Adrenal gland (tissue), 12 donors: Measurements from ENCODE around the gene RIPOR3. TPM values are rescaled to one million over a fixed set of nuclear protein-coding genes. Genes with fewer than 3 reads are reported as not detected.

Experiments
- DNase-seq, 7 donors: peaks; one replicate each; pipeline ENCODE4 v3.0.0-alpha.2; 2019 to 2020
- H3K27ac ChIP-seq, 5 donors: fragments of 200-600 bp; sonication (generic) in 4 of 5; 1 replicate in 3 of 5; 2 replicates in 2 of 5; pipeline versions ENCODE4 v1.5.1 to v1.8.0; 2016 to 2020; ENCODE audit warnings: mild to moderate bottlenecking in 1 of 5
- H3K27me3 ChIP-seq: fragments of 200-600 bp; 2 replicates; pipeline ENCODE4 v1.8.0; 2021
- H3K36me3 ChIP-seq, 2 donors: fragments of 200-600 bp; replicated peaks in 1 of 2; 1 replicate in 1 of 2; 2 replicates in 1 of 2; pipeline versions ENCODE4 v1.5.1 to v1.8.0; 2018 to 2022
- H3K4me1 ChIP-seq, 2 donors: fragments of 200-600 bp; replicated peaks in 1 of 2; 1 replicate in 1 of 2; 2 replicates in 1 of 2; pipeline versions ENCODE4 v1.5.1 to v1.8.0; 2018 to 2021
- H3K4me3 ChIP-seq, 4 donors: fragments of 200-600 bp; sonication (generic) in 3 of 4; one replicate each; pipeline ENCODE4 v1.5.1; 2016 to 2018
- H3K9me3 ChIP-seq, 3 donors: fragments of 200-600 bp; sonication (generic) in 1 of 3; replicated peaks in 1 of 3; 1 replicate in 2 of 3; 2 replicates in 1 of 3; pipeline versions ENCODE4 v1.5.1 to v1.8.0; 2016 to 2021
- CTCF ChIP-seq, 6 experiments: fragments of 450-650 bp in 4 of 6; fragments of 200-600 bp in 2 of 6; sonication (generic) in 1 of 6; IDR thresholded peaks; 1 replicate in 5 of 6; 2 replicates in 1 of 6; pipeline versions ENCODE4 v1.5.1 to v1.8.0; 2016 to 2021; ENCODE audit warnings: antibody characterized with exemption in 6 of 6, mild to moderate bottlenecking in 2 of 6, moderate library complexity in 1 of 6
- POLR2A ChIP-seq, 2 donors: fragments of 450-650 bp; IDR thresholded peaks; one replicate each; pipeline ENCODE4 v1.6.1; 2017; ENCODE audit warnings: antibody characterized with exemption in 2 of 2, mild to moderate bottlenecking in 2 of 2, moderate library complexity in 1 of 2
- WGBS, 4 donors: extraction: QIAGEN DNeasy Blood & Tissue Kit in 2 of 4; methylation state at CpG; one replicate each; pipeline versions ENCODE4 v1.1.5 to v1.1.7; 2013 to 2017; 5-methylcytosine and 5-hydroxymethylcytosine counted together
- intact Hi-C, 2 donors: fragments of 100-400 bp; cut with DNase I; formaldehyde crosslinking; loops; one replicate each; pipeline versions ENCODE4 v1.14.1 to v1.15.0; 2022 to 2023
- polyA plus RNA-seq, 3 donors: library from polyadenylated mRNA; stranded (reverse); fragments of 200-250 nt in 2 of 3; fragments of 350-450 nt in 1 of 3; fragmentation: Illumina TruSeq in 1 of 3; extraction: RNeasy Lipid Tissue Mini Kit (QIAGEN cat#74804) in 1 of 3; gene quantifications; one replicate each; pipeline ENCODE4 v1.2.3, GENCODE V29; 2013 to 2014
- total RNA-seq, 9 donors: library from RNA; depleted of rRNA in 4 of 9; stranded (reverse); fragments of >200 nt in 4 of 9; fragments of 120-200 nt in 1 of 9; fragmentation: NEBNext Ultra II Directional in 1 of 9; extraction: Animal tissue kit (Norgen Biotek cat#: 25700) in 1 of 9; gene quantifications; one replicate each; pipeline versions ENCODE4 v1.1.0 to v1.2.4, GENCODE V29; 2013 to 2023
- donor health status: healthy with polysubstance abuse.
- donor health status: Bipolar disorder and iron deficiency.
- donor health status: DM: yes; HTN: yes; CAD: no.
- donor health status: DM: no; HTN: no; CAD: no.
- donor health status: DM: no; HTN: no; CAD: no.
- donor health status: DM: yes; HTN: yes; CAD: no.

Gene RIPOR3
- total and polyA plus RNA-seq, 12 donors, result 3.4 to 135 (median 23.7) TPM

- peaks cover 5% of the 10 kb centered on the region for H3K27me3 ChIP-seq
- WGBS, 4 donors, result 74 to 83% (median 82%) methylated on average over 8 of the region's 8 CpGs
- no peaks in the 10 kb centered on the region for H3K36me3 ChIP-seq
- no peaks in the 10 kb centered on the region for H3K9me3 ChIP-seq
- TF ChIP-seq CTCF (IDR thresholded peaks at IDR 0.05) (no peak), POLR2A (IDR thresholded peaks at IDR 0.05) (no peak)
- DNase-seq, result no peak
- intact Hi-C loops, result no loop called here
- H3K27ac ChIP-seq, result no peak overlapping the region
- H3K4me3 ChIP-seq, result peak overlapping the region in 1 of 4 donors; percentile 15
- H3K4me1 ChIP-seq, result peaks cover 0 to 5% of the 10 kb centered on the region in 2 donors
Measured at GRCh38 chr20:50688256-50688975, 2.9 kb downstream of the RIPOR3 start.

DNA sequence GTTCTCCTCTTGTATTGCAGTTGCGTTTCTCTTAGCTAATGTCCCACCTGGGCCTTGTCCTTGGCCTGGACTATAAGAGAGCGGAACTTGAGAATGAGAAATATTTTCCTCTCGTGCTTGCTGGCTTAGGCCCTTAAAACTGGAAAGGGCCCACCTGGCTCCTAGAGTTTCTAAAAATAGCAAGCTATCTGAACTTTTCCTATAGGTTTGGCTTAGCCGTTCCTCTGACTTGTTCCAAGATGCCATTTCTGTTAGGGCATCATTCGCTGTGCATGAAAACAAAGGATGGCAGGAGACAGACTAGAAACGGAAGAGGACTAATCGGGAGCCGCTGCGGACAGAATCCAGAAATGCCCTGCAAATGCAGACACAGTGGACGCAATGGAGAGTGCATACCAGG is 4.5 kb downstream of the RIPOR3 start:
- 89 to 91% (median 90%) methylated on average over 10 of the region's 10 CpGs for WGBS, 4 donors
- no peak for DNase-seq
- Histone ChIP-seq H3K4me1 (peaks cover 0 to 5% of the 10 kb centered on the region in 2 donors), H3K27ac (peak overlapping the region in 1 of 5 donors; percentile 16), H3K9me3 (no peaks in the 10 kb centered on the region), H3K4me3 (no peak overlapping the region), H3K27me3 (peaks cover 5% of the 10 kb centered on the region), H3K36me3 (no peaks in the 10 kb centered on the region)
- TF ChIP-seq POLR2A (IDR thresholded peaks at IDR 0.05) (no peak), CTCF (IDR thresholded peaks at IDR 0.05) (no peak)
- intact Hi-C loops, result no loop called here

GRCh38 chr20:50683570-50683969 is 7.8 kb downstream of the RIPOR3 start:
- TF ChIP-seq POLR2A (IDR thresholded peaks at IDR 0.05) (no peak), CTCF (IDR thresholded peaks at IDR 0.05) (no peak)
- H3K4me1 ChIP-seq, result peaks cover 2 to 11% of the 10 kb centered on the region in 2 donors
- intact Hi-C loops, result no loop called here
- no peak overlapping the region for H3K27ac ChIP-seq
- H3K36me3 ChIP-seq, result no peaks in the 10 kb centered on the region
- H3K9me3 ChIP-seq, result no peaks in the 10 kb centered on the region
- H3K4me3 ChIP-seq, result no peak overlapping the region
- no peak for DNase-seq
- WGBS, 4 donors, result 87 to 93% (median 91%) methylated on average over 6 of the region's 6 CpGs
- no peaks in the 10 kb centered on the region for H3K27me3 ChIP-seq

DNA sequence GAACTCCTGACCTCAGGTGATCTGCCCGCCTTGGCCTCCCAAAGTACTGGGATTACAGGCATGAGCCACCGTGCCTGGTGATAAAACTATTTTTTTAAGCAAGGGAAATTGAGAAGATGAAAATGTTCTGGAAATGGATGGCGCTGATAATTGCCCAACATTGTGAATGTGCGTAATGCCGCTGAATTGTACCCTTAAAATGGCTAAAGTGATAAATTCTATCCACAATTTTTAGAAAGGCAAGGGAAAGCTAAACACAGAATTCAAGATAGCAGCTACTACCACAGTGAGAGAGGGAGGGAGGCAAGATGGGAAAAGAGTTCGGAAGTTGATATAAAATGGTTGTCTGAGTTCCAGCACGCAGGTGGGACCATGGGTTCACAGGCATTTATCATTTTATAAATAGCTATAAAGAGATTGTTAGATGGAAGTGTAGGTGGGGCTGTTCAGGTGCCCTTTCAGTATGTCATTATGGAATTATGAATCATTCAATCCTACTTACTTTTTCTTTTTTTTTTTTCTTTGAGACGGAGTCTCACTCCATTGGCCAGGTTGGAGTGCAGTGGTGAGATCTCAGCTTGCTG is 8.3 kb downstream of the RIPOR3 start:
- H3K4me1 ChIP-seq, result peaks cover 7 to 16% of the 10 kb centered on the region in 2 donors
- no peak overlapping the region for H3K27ac ChIP-seq
- intact Hi-C loops, result no loop called here
- WGBS, 4 donors, result 84 to 92% (median 89%) methylated on average over 8 of the region's 8 CpGs
- no peak overlapping the region for H3K4me3 ChIP-seq
- no peaks in the 10 kb centered on the region for H3K27me3 ChIP-seq
- TF ChIP-seq POLR2A (IDR thresholded peaks at IDR 0.05) (no peak), CTCF (IDR thresholded peaks at IDR 0.05) (no peak)
- no peaks in the 10 kb centered on the region for H3K9me3 ChIP-seq
- no peak for DNase-seq
- no peaks in the 10 kb centered on the region for H3K36me3 ChIP-seq
